ENCODE results near the gene CNTN5. TPM values are rescaled to one million over a fixed set of nuclear protein-coding genes. Genes with fewer than 3 reads are reported as not detected.

The CNTN5 gene
- total RNA-seq, 1 experiment from 2014 or later, result not detected

DNA sequence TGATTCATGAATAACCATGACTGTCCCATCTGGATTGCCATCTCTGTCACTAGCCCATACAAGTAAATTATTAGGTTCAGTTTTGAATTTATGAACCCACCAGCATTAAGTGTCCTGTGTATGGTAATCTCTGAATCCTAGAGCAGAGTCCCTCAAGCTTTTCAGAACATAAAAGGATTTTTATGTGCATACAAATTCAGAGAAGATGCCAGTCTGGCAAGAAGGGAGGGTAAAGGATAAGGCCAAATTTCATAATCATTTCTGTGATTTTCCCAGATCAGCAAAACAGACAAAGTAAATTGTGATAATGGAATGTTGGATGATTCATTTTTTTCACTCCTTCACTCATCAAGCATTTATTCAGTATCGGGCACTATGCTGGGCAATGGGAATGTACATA, 1295.2 kb downstream of the CNTN5 start:
- ChIA-PET CTCF (no interaction called here), POLR2A (ENCODE audit: unreplicated experiment) (no interaction called here)
- Histone ChIP-seq H3K9ac (ENCODE audit: low read length) (no peak overlapping the region), H3K79me2 (ENCODE audit: low read length) (no peaks in the 10 kb centered on the region), H3K9me2 (replicated peaks; ENCODE audit: low read length) (no peaks in the 10 kb centered on the region), H3K9me3 (ENCODE audit: low read length) (no peaks in the 10 kb centered on the region), H3K4me3 (ENCODE audit: low read length) (no peak overlapping the region), H3K36me3 (ENCODE audit: low read depth, low read length) (no peaks in the 10 kb centered on the region), H3K27me3 (ENCODE audit: low read length) (peaks cover 84% of the 10 kb centered on the region), H3F3A (ENCODE audit: low read length, unreplicated experiment) (no peaks in the 10 kb centered on the region), H2AFZ (ENCODE audit: low read length) (no peak overlapping the region), H3K4me2 (ENCODE audit: low read length) (no peak overlapping the region), H3K4me1 (ENCODE audit: insufficient read depth, low read length) (no peaks in the 10 kb centered on the region), H3K27ac (ENCODE audit: low read length) (no peak overlapping the region), H4K20me1 (ENCODE audit: low read length) (no peaks in the 10 kb centered on the region)
- ATAC-seq (no peak), DNase-seq (no peak)
- no TSS peak for BruUV-seq (replicated peaks)
- intact Hi-C loops (cut with micrococcal nuclease), result no loop called here
- TF ChIP-seq EZH2 (IDR thresholded peaks at IDR 0.05; ENCODE audit: low read length, unreplicated experiment) (no peak), EZH2phosphoT487 (IDR thresholded peaks at IDR 0.05; ENCODE audit: borderline replicate concordance, low read length) (no peak)
- TF ChIP-seq, protein P1, sequence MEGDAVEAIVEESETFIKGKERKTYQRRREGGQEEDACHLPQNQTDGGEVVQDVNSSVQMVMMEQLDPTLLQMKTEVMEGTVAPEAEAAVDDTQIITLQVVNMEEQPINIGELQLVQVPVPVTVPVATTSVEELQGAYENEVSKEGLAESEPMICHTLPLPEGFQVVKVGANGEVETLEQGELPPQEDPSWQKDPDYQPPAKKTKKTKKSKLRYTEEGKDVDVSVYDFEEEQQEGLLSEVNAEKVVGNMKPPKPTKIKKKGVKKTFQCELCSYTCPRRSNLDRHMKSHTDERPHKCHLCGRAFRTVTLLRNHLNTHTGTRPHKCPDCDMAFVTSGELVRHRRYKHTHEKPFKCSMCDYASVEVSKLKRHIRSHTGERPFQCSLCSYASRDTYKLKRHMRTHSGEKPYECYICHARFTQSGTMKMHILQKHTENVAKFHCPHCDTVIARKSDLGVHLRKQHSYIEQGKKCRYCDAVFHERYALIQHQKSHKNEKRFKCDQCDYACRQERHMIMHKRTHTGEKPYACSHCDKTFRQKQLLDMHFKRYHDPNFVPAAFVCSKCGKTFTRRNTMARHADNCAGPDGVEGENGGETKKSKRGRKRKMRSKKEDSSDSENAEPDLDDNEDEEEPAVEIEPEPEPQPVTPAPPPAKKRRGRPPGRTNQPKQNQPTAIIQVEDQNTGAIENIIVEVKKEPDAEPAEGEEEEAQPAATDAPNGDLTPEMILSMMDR (conservative IDR thresholded peaks at IDR 0.05; ENCODE audit: low read depth, low read length), result no peak

DNA sequence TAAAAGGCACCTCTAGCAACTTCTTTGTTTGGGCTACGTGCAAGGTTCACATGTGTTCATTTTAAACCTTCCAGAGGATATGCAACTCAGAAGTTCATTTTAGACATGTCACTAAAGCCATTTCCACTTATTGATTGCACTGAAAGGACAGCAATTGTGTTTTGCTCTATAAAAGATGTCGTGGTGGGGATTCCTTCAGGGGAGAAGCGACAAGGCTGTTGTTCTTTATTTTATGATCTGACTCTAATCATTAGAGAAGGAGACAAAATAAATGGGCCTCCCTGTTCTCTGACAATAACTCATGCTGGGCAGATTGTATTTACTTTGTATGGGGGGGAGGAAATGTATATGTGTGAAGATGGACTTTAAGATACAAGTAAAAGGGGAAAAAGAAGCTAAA, 1296.2 kb downstream of the CNTN5 start:
- ChIA-PET CTCF (no interaction called here), POLR2A (ENCODE audit: unreplicated experiment) (no interaction called here)
- Histone ChIP-seq H3K4me2 (ENCODE audit: low read length) (no peak overlapping the region), H3K4me3 (ENCODE audit: low read length) (no peak overlapping the region), H3K27me3 (ENCODE audit: low read length) (peaks cover 84% of the 10 kb centered on the region), H3K9me2 (replicated peaks; ENCODE audit: low read length) (no peaks in the 10 kb centered on the region), H3K9ac (ENCODE audit: low read length) (no peak overlapping the region), H2AFZ (ENCODE audit: low read length) (no peak overlapping the region), H3F3A (ENCODE audit: low read length, unreplicated experiment) (no peaks in the 10 kb centered on the region), H3K9me3 (ENCODE audit: low read length) (no peaks in the 10 kb centered on the region), H3K36me3 (ENCODE audit: low read depth, low read length) (no peaks in the 10 kb centered on the region), H3K27ac (ENCODE audit: low read length) (no peak overlapping the region), H3K79me2 (ENCODE audit: low read length) (no peaks in the 10 kb centered on the region), H3K4me1 (ENCODE audit: insufficient read depth, low read length) (no peaks in the 10 kb centered on the region), H4K20me1 (ENCODE audit: low read length) (no peaks in the 10 kb centered on the region)
- DNase-seq, result no peak
- no peak for ATAC-seq
- TF ChIP-seq, protein P1 (conservative IDR thresholded peaks at IDR 0.05; ENCODE audit: low read depth, low read length), result no peak
- TF ChIP-seq EZH2phosphoT487 (IDR thresholded peaks at IDR 0.05; ENCODE audit: borderline replicate concordance, low read length) (no peak), EZH2 (IDR thresholded peaks at IDR 0.05; ENCODE audit: low read length, unreplicated experiment) (no peak)
- no TSS peak for BruUV-seq (replicated peaks)
- intact Hi-C loops (cut with micrococcal nuclease), result no loop called here

DNA sequence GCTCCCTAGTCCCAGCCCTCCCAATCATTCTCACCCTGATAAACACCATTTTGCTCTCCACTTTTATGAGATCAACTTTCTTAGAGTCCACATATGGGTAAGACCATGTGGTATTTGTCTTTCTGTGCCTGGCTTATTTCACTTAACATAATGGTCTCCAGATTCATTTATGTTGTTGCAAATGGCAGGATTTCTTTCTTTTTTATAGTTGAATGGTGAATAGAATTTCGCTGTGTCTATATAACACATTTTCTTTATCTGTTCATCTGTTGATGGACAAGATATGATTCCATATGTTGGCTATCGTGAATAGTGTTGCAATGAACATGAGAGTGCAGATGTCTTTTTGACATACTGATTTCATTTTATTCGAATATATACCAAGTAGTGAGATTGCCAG, 1298.9 kb downstream of the CNTN5 start:
- CTCF ChIA-PET, result no interaction called here
- BruUV-seq (replicated peaks), result no TSS peak
- Histone ChIP-seq H3F3A (ENCODE audit: low read length, unreplicated experiment) (no peaks in the 10 kb centered on the region), H3K27me3 (ENCODE audit: low read length) (peaks cover 81% of the 10 kb centered on the region), H3K79me2 (ENCODE audit: low read length) (no peaks in the 10 kb centered on the region), H3K9ac (ENCODE audit: low read length) (no peak overlapping the region), H3K4me1 (ENCODE audit: insufficient read depth, low read length) (no peaks in the 10 kb centered on the region), H3K9me2 (replicated peaks; ENCODE audit: low read length) (no peaks in the 10 kb centered on the region), H3K9me3 (ENCODE audit: low read length) (no peaks in the 10 kb centered on the region), H2AFZ (ENCODE audit: low read length) (no peak overlapping the region), H3K36me3 (ENCODE audit: low read depth, low read length) (no peaks in the 10 kb centered on the region), H3K4me2 (ENCODE audit: low read length) (no peak overlapping the region), H3K27ac (ENCODE audit: low read length) (no peak overlapping the region), H3K4me3 (ENCODE audit: low read length) (no peak overlapping the region), H4K20me1 (ENCODE audit: low read length) (no peaks in the 10 kb centered on the region)
- ATAC-seq, result no peak
- no peak for DNase-seq
- POLR2A ChIA-PET (ENCODE audit: unreplicated experiment), result no interaction called here
- intact Hi-C loops (cut with micrococcal nuclease), result no loop called here
- TF ChIP-seq, protein P1 (conservative IDR thresholded peaks at IDR 0.05; ENCODE audit: low read depth, low read length), result no peak
- TF ChIP-seq EZH2phosphoT487 (IDR thresholded peaks at IDR 0.05; ENCODE audit: borderline replicate concordance, low read length) (no peak), EZH2 (IDR thresholded peaks at IDR 0.05; ENCODE audit: low read length, unreplicated experiment) (no peak)
